Peyer's patch (tissue), 4 donors: ENCODE data around the gene ALDH1L1. TPM values are rescaled to one million over a fixed set of nuclear protein-coding genes. Genes with fewer than 3 reads are reported as not detected.
"Not testable (repeated sequence)": the region's sequence is repeated elsewhere in the genome, so short reads cannot be mapped to it uniquely, and the experiment has no call there.

ENCODE experiments used
- DNase-seq, 3 donors: peaks; one replicate each; pipeline ENCODE4 v3.0.0-alpha.2; 2017 to 2019
- H3K27ac ChIP-seq, 4 donors: fragments of 200-600 bp; sonication (generic); one replicate each; pipeline ENCODE4 v1.5.1; 2016 to 2019
- H3K27me3 ChIP-seq, 2 donors: fragments of 200-600 bp; sonication (generic); one replicate each; pipeline ENCODE4 v1.5.1; 2019
- H3K36me3 ChIP-seq, 3 donors: fragments of 200-600 bp; sonication (generic); one replicate each; pipeline ENCODE4 v1.5.1; 2016 to 2019
- H3K4me1 ChIP-seq, 4 donors: fragments of 200-600 bp; sonication (generic); one replicate each; pipeline ENCODE4 v1.5.1; 2016 to 2019
- H3K4me3 ChIP-seq, 4 donors: fragments of 200-600 bp; sonication (generic); 1 replicate in 3 of 4; 2 replicates in 1 of 4; pipeline ENCODE4 v1.5.1; 2016 to 2019; ENCODE audit warnings: mild to moderate bottlenecking in 1 of 4
- H3K9me3 ChIP-seq, 4 donors: fragments of 200-600 bp; sonication (generic); one replicate each; pipeline ENCODE4 v1.5.1; 2016 to 2019; ENCODE audit warnings: mild to moderate bottlenecking in 1 of 4
- CTCF ChIP-seq, 6 experiments: fragments of 450-650 bp in 4 of 6; fragments of 200-600 bp in 2 of 6; sonication (generic) in 1 of 6; IDR thresholded peaks; one replicate each; pipeline ENCODE4 v1.5.1; 2017 to 2019; ENCODE audit warnings: antibody characterized with exemption in 6 of 6, mild to moderate bottlenecking in 3 of 6, moderate library complexity in 1 of 6
- POLR2A ChIP-seq, 2 donors: fragments of 450-650 bp; IDR thresholded peaks; one replicate each; pipeline ENCODE4 v1.5.1; 2017; ENCODE audit warnings: antibody characterized with exemption in 2 of 2, mild to moderate bottlenecking in 2 of 2, moderate library complexity in 2 of 2
- total RNA-seq, 4 donors: library from RNA; depleted of rRNA; stranded (reverse); fragments of >200 nt; gene quantifications; one replicate each; pipeline ENCODE4 v1.1.0, GENCODE V29; 2016

Gene ALDH1L1
- total RNA-seq, 4 donors from 2014 or later, result 2.0 to 14.2 (median 4.6) TPM

- no peak overlapping the region for H3K27ac ChIP-seq
- no peak for DNase-seq
- no peaks in the 10 kb centered on the region for H3K27me3 ChIP-seq
- no peaks in the 10 kb centered on the region for H3K36me3 ChIP-seq
- H3K4me1 ChIP-seq, result no peaks in the 10 kb centered on the region
- no peak overlapping the region for H3K4me3 ChIP-seq
- peaks cover 0 to 2% (median 0%) of the 10 kb centered on the region in 4 donors for H3K9me3 ChIP-seq
- TF ChIP-seq CTCF (IDR thresholded peaks at IDR 0.05) (no peak), POLR2A (IDR thresholded peaks at IDR 0.05) (no peak)
These were observed 78.8 kb downstream of the ALDH1L1 start for GRCh38 chr3:126101521-126101982.

DNA sequence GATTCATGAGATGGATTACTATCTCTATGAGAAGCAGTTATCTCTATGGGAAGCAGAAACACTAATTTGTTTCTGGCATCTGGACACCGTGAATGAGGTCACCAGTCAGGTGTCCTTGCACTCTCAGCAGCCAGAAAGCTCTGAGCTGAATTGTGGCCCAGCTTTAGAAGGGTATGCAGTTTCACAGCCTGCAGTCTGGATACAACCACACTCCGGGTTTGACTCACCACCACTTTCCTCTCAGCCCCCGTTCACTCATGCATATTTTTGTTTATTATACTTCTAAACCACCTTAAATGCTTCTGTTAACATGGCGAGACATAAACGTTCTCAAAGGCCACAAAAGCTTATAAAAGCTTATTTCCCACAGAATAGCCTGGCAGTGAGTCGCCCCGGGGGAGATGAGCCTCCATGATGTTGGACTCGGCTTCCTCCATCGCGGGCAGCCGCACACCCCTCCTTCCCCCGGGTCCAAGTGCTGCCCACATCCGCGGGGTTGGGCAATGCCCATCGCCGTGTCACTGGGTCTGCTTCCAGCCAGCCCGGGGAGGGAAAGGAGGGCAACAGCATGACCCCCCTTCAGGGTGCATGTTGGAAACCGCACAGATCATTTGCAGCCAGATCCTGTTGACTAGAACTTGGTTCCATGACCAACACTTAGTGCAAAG lies 79.6 kb downstream of the ALDH1L1 start:
- Histone ChIP-seq H3K36me3 (no peaks in the 10 kb centered on the region), H3K4me1 (no peaks in the 10 kb centered on the region), H3K27ac (no peak overlapping the region), H3K4me3 (no peak overlapping the region), H3K9me3 (peaks cover 0 to 9% (median 2%) of the 10 kb centered on the region in 4 donors), H3K27me3 (no peaks in the 10 kb centered on the region)
- TF ChIP-seq POLR2A (IDR thresholded peaks at IDR 0.05) (no peak), CTCF (IDR thresholded peaks at IDR 0.05) (no peak)
- DNase-seq, result no peak

- no peak for TF ChIP-seq POLR2A (IDR thresholded peaks at IDR 0.05)
- Histone ChIP-seq H3K36me3 (no peaks in the 10 kb centered on the region), H3K27ac (no peak overlapping the region), H3K4me3 (no peak overlapping the region), H3K4me1 (no peaks in the 10 kb centered on the region), H3K9me3 (peaks cover 0 to 9% (median 3%) of the 10 kb centered on the region in 4 donors), H3K27me3 (no peaks in the 10 kb centered on the region)
- no peak for DNase-seq
These were observed 80.1 kb downstream of the ALDH1L1 start for GRCh38 chr3:126100269-126100633.

DNA sequence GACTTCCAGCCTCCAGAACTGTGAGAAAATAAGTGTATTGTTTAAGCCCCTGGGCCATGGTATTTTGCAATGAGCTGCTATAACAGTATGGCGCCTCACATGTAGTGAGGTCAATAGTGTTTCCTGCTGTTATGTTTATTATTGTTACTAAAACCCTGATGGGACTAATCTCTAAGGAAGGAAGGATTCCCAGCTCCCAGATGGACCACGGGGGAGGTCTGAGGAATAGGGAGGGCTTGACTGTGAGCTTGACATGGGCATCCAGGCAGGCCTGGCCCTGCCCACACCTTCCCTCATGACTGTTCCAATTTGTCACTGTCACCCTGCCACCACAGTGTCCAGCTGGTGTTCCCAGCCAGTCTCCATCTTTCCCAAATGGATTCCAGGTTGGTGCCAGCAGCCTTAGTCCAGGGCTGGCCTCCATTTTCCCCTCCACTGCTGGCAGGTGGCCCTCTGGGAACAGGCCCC lies 82.0 kb downstream of the ALDH1L1 start:
- peaks cover 0 to 9% (median 3%) of the 10 kb centered on the region in 4 donors for H3K9me3 ChIP-seq
- H3K36me3 ChIP-seq, result no peaks in the 10 kb centered on the region
- TF ChIP-seq POLR2A (IDR thresholded peaks at IDR 0.05) (no peak), CTCF (IDR thresholded peaks at IDR 0.05) (no peak)
- H3K27ac ChIP-seq, result no peak overlapping the region
- no peak overlapping the region for H3K4me3 ChIP-seq
- no peaks in the 10 kb centered on the region for H3K4me1 ChIP-seq
- no peaks in the 10 kb centered on the region for H3K27me3 ChIP-seq
- DNase-seq, result no peak

GRCh38 chr3:126097801-126098200 lies 82.6 kb downstream of the ALDH1L1 start:
- Histone ChIP-seq H3K4me1 (no peaks in the 10 kb centered on the region), H3K27me3 (no peaks in the 10 kb centered on the region), H3K36me3 (no peaks in the 10 kb centered on the region), H3K27ac (no peak overlapping the region), H3K4me3 (no peak overlapping the region), H3K9me3 (peaks cover 0 to 9% (median 3%) of the 10 kb centered on the region in 4 donors)
- no peak for DNase-seq
- TF ChIP-seq CTCF (IDR thresholded peaks at IDR 0.05), result no peak
- TF ChIP-seq POLR2A (IDR thresholded peaks at IDR 0.05), result no peak

DNA sequence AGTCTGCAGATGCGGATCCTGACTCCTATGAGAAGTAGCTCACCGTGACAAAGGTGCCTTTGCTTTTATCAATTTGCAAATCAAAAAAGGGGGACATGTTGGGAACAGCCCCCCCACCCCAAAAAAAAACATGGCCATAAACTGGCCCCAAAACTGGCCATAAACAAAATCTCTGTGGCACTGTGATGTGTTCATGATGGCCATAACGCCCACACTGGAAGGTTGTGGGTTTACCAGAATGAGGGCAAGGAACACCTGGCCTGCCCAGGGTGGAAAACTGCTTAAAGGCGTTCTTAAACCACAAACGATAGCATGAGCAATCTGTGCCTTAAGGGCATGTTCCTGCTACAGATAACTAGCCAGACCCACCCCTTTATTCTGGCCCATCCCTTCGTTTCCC lies 84.1 kb downstream of the ALDH1L1 start:
- not testable (repeated sequence) for H3K4me3 ChIP-seq, H3K9me3 ChIP-seq, DNase-seq, H3K27ac ChIP-seq, H3K4me1 ChIP-seq, H3K36me3 ChIP-seq, H3K27me3 ChIP-seq

DNA sequence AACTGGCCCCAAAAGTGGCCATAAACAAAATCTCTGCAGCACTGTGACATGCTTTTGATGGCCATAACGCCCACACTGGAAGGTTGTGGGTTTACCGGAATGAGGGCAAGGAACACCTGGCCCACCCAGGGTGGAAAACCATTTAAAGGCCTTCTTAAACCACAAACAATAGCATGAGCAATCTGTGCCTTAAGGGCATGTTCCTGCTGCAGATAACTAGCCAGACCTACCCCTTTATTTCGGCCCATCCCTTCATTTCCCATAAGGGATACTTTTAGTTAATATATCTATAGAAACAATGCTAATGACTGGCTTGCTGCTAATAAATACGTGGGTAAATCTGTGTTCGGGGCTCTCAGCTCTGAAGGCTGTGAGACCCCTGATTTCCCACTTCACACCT lies 88.3 kb downstream of the ALDH1L1 start:
- H3K4me3 ChIP-seq, DNase-seq, H3K36me3 ChIP-seq, H3K4me1 ChIP-seq, H3K27ac ChIP-seq, H3K9me3 ChIP-seq, H3K27me3 ChIP-seq: not testable (repeated sequence)
